H9 (cell line): ENCODE measurements around the gene OTUD3. TPM values are rescaled to one million over a fixed set of nuclear protein-coding genes. Genes with fewer than 3 reads are reported as not detected.

Experiments
- DNase-seq: peaks from one replicate; pipeline ENCODE4 v3.0.0-alpha.2; 2017
- H2AFZ ChIP-seq: one replicate; pipeline ENCODE4 v1.6.1; 2013; ENCODE audit warnings: mild to moderate bottlenecking, low read length, control low read depth, moderate library complexity
- H2AK5ac ChIP-seq: 2 replicates; pipeline ENCODE4 v1.6.1; 2013; ENCODE audit warnings: low read length, control low read depth, mixed read lengths; ENCODE audit not compliant: insufficient read length
- H2BK120ac ChIP-seq: one replicate; pipeline ENCODE4 v1.6.1; 2013; ENCODE audit warnings: low read depth, mild to moderate bottlenecking, low read length, control low read depth, inconsistent platforms; ENCODE audit not compliant: poor library complexity, severe bottlenecking
- H2BK12ac ChIP-seq: 2 replicates; pipeline ENCODE4 v1.6.1; 2013; ENCODE audit warnings: low read length, control low read depth, mixed read lengths, low read depth; ENCODE audit not compliant: insufficient read length
- H2BK15ac ChIP-seq: 2 replicates; pipeline ENCODE4 v1.6.1; 2013; ENCODE audit warnings: low read depth, low read length, control low read depth
- H2BK20ac ChIP-seq: one replicate; pipeline ENCODE4 v1.6.1; 2013; ENCODE audit warnings: low read depth, mild to moderate bottlenecking, low read length, control low read depth, inconsistent platforms; ENCODE audit not compliant: poor library complexity, severe bottlenecking
- H2BK5ac ChIP-seq: 2 replicates; pipeline ENCODE4 v1.6.1; 2013; ENCODE audit warnings: low read length, control low read depth, mixed read lengths; ENCODE audit not compliant: insufficient read length
- H3K14ac ChIP-seq: 2 replicates; pipeline ENCODE4 v1.6.1; 2013; ENCODE audit warnings: low read length, control low read depth; ENCODE audit not compliant: insufficient read depth
- H3K18ac ChIP-seq: 2 replicates; pipeline ENCODE4 v1.6.1; 2013; ENCODE audit warnings: low read depth, mild to moderate bottlenecking, mixed read lengths, low read length, control low read depth; ENCODE audit not compliant: insufficient read length
- H3K23ac ChIP-seq: 2 replicates; pipeline ENCODE4 v1.6.1; 2013; ENCODE audit warnings: low read length, control low read depth, mixed read lengths, low read depth; ENCODE audit not compliant: insufficient read length
- H3K23me2 ChIP-seq: 2 replicates; pipeline ENCODE4 v1.6.1; 2013; ENCODE audit warnings: low read depth, mild to moderate bottlenecking, mixed read lengths, low read length, control low read depth; ENCODE audit not compliant: insufficient read length, poor library complexity, severe bottlenecking
- H3K27ac ChIP-seq: 2 replicates; pipeline ENCODE4 v1.5.1; 2013; ENCODE audit warnings: low read length, control low read depth, mixed read lengths, low read depth; ENCODE audit not compliant: insufficient read length
- H3K27me3 ChIP-seq: 2 replicates; pipeline ENCODE4 v1.6.1; 2013; ENCODE audit warnings: low read length, control low read depth, inconsistent platforms; ENCODE audit not compliant: insufficient read depth
- H3K4ac ChIP-seq: 2 replicates; pipeline ENCODE4 v1.6.1; 2013; ENCODE audit warnings: low read depth, mild to moderate bottlenecking, control low read depth, inconsistent platforms, low read length, moderate library complexity
- H3K4me1 ChIP-seq: 2 replicates; pipeline ENCODE4 v1.6.1; 2013; ENCODE audit warnings: low read length, control low read depth, inconsistent platforms; ENCODE audit not compliant: insufficient read depth
- H3K4me2 ChIP-seq: 2 replicates; pipeline ENCODE4 v1.6.1; 2013; ENCODE audit warnings: low read length, control low read depth, mixed read lengths; ENCODE audit not compliant: insufficient read length, insufficient read depth
- H3K56ac ChIP-seq: 2 replicates; pipeline ENCODE4 v1.6.1; 2013; ENCODE audit warnings: low read depth, mild to moderate bottlenecking, mixed read lengths, low read length, control low read depth; ENCODE audit not compliant: insufficient read length
- H3K79me1 ChIP-seq: 2 replicates; pipeline ENCODE4 v1.6.1; 2013; ENCODE audit warnings: low read depth, mild to moderate bottlenecking, moderate library complexity, low read length, control low read depth, inconsistent platforms; ENCODE audit not compliant: insufficient read depth, poor library complexity, severe bottlenecking
- H3K79me2 ChIP-seq: 2 replicates; pipeline ENCODE4 v1.6.1; 2013; ENCODE audit warnings: low read length, control low read depth, inconsistent platforms; ENCODE audit not compliant: insufficient read depth
- H3K9ac ChIP-seq: 2 replicates; pipeline ENCODE4 v1.6.1; 2013; ENCODE audit warnings: low read length, control low read depth, mixed read lengths; ENCODE audit not compliant: insufficient read length; ENCODE audit errors: extremely low read depth
- H3K9me3 ChIP-seq: one replicate; pipeline ENCODE4 v1.6.1; 2013; ENCODE audit warnings: low read depth, low read length, inconsistent platforms; ENCODE audit not compliant: control insufficient read depth
- H3T11ph ChIP-seq: one replicate; pipeline ENCODE4 v1.6.1; 2013; ENCODE audit warnings: mild to moderate bottlenecking, low read length, control low read depth, inconsistent platforms
- H4K20me1 ChIP-seq: one replicate; pipeline ENCODE4 v1.6.1; 2013; ENCODE audit not compliant: control insufficient read depth, insufficient read length, insufficient read depth
- H4K5ac ChIP-seq: 2 replicates; pipeline ENCODE4 v1.6.1; 2013; ENCODE audit warnings: low read depth, mild to moderate bottlenecking, mixed read lengths, low read length, control low read depth; ENCODE audit not compliant: insufficient read length
- H4K8ac ChIP-seq: replicated peaks from 2 replicates; pipeline ENCODE4 v1.6.1; 2013; ENCODE audit warnings: low read length, control low read depth, mixed read lengths, low read depth; ENCODE audit not compliant: insufficient read length
- H4K91ac ChIP-seq: 2 replicates; pipeline ENCODE4 v1.6.1; 2013; ENCODE audit warnings: low read depth, mild to moderate bottlenecking, moderate library complexity, mixed read lengths, low read length, control low read depth; ENCODE audit not compliant: insufficient read length
- H3K27ac Mint-ChIP-seq, 3 experiments: 2 replicates in 2 of 3; 3 replicates in 1 of 3; pipeline ENCODE4 v1.8.0; 2020 to 2021; ENCODE audit warnings: mixed read lengths in 3 of 3, mild to moderate bottlenecking in 1 of 3, moderate library complexity in 1 of 3
- H3K27me3 Mint-ChIP-seq: 2 replicates; pipeline ENCODE4 v1.8.0; 2021; ENCODE audit warnings: low read depth, mild to moderate bottlenecking, moderate library complexity, mixed read lengths
- H3K36me3 Mint-ChIP-seq, 3 experiments: 2 replicates in 2 of 3; 3 replicates in 1 of 3; pipeline ENCODE4 v1.8.0; 2020 to 2021; ENCODE audit warnings: low read depth in 3 of 3, mixed read lengths in 3 of 3; ENCODE audit not compliant: insufficient read depth in 1 of 3
- H3K4me1 Mint-ChIP-seq, 2 experiments: 2 replicates each; pipeline ENCODE4 v1.8.0; 2020; ENCODE audit warnings: mixed read lengths in 2 of 2
- H3K4me3 Mint-ChIP-seq, 2 experiments: 2 replicates in 1 of 2; 3 replicates in 1 of 2; pipeline ENCODE4 v1.8.0; 2020 to 2021; ENCODE audit warnings: mild to moderate bottlenecking in 2 of 2, mixed read lengths in 2 of 2, moderate library complexity in 1 of 2
- H3K9me3 Mint-ChIP-seq, 2 experiments: 2 replicates in 1 of 2; 3 replicates in 1 of 2; pipeline ENCODE4 v1.8.0; 2020; ENCODE audit warnings: mild to moderate bottlenecking in 2 of 2, mixed read lengths in 2 of 2, moderate library complexity in 1 of 2
- WGBS: extraction: QIAGEN DNeasy Blood & Tissue Kit; methylation state at CpG from one replicate; pipeline ENCODE4 v1.1.7; 2013; ENCODE audit warnings: missing lambda C conversion rate, low lambda C conversion rate, mixed read lengths; ENCODE audit not compliant: insufficient read length; ENCODE audit errors: extremely low coverage; 5-methylcytosine and 5-hydroxymethylcytosine counted together
- total RNA-seq: library from RNA; stranded (reverse); gene quantifications from 2 replicates; pipeline ENCODE4 v1.2.1, GENCODE V29; 2021
- TF ChIP-seq, protein P1 (sequence below): fragments of 200-600 bp; sonication (generic); conservative IDR thresholded peaks from 3 replicates; pipeline ENCODE4 v1.8.0; 2021; ENCODE audit warnings: antibody characterized with exemption, mild to moderate bottlenecking

The OTUD3 gene
- total RNA-seq, 1 experiment from 2014 or later, result 12.0 TPM

DNA sequence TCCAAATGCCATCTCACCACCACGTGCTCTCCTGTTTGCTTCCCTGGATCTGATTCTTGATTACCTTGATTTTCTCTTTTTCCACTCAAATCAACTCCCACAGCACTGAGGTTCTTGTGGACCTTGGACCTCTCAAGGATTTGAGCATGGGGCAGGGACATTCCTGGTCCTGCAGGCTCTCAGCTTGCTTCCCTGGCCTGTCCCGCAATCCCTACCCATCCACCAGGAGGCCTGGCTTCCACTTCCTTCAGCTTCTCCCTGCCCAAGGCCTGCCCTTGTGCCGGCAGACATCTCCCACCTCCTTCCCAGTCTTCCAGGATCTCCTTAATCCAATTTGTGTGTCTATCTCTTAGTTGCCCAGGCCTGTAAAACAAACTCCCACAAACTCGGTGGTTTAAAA, 75.6 kb downstream of the OTUD3 start:
- Histone ChIP-seq H3T11ph (no peak overlapping the region), H3K27me3 (no peaks in the 10 kb centered on the region), H2AFZ (no peak overlapping the region), H4K20me1 (no peaks in the 10 kb centered on the region), H3K9ac (no peak overlapping the region), H3K79me2 (no peaks in the 10 kb centered on the region), H2BK120ac (no peak overlapping the region), H2BK15ac (no peak overlapping the region), H3K9me3 (peaks cover 13% of the 10 kb centered on the region), H2BK20ac (no peak overlapping the region), H3K14ac (no peak overlapping the region), H2BK5ac (no peak overlapping the region), H4K8ac (no peak overlapping the region), H3K4ac (no peak overlapping the region), H3K79me1 (no peaks in the 10 kb centered on the region), H2BK12ac (no peak overlapping the region), H3K23me2 (no peaks in the 10 kb centered on the region), H4K5ac (no peak overlapping the region), H3K4me2 (no peak overlapping the region), H2AK5ac (no peak overlapping the region), H3K27ac (no peak overlapping the region), H3K18ac (no peak overlapping the region), H3K4me1 (peaks cover 5% of the 10 kb centered on the region; the same call in 1 of the 2 replicates), H3K23ac (no peak overlapping the region), H3K56ac (no peak overlapping the region), H4K91ac (no peak overlapping the region)
- peak; percentile 55 for DNase-seq
- Mint-ChIP-seq H3K27me3 (peaks cover 25% of the 10 kb centered on the region), H3K4me3 (no peak overlapping the region), H3K9me3 (peaks cover 14 to 24% of the 10 kb centered on the region in 2 experiments; a peak in 4 of 5 replicates), H3K36me3 (peaks cover 2 to 6% (median 5%) of the 10 kb centered on the region in 3 experiments; a peak in 5 of 7 replicates), H3K27ac (no peak overlapping the region; a peak in 1 of 7 replicates), H3K4me1 (peaks cover 20 to 25% of the 10 kb centered on the region in 2 experiments)
- WGBS, result no CpG with 5 or more reads among the region's 4 CpGs
- TF ChIP-seq, protein P1, sequence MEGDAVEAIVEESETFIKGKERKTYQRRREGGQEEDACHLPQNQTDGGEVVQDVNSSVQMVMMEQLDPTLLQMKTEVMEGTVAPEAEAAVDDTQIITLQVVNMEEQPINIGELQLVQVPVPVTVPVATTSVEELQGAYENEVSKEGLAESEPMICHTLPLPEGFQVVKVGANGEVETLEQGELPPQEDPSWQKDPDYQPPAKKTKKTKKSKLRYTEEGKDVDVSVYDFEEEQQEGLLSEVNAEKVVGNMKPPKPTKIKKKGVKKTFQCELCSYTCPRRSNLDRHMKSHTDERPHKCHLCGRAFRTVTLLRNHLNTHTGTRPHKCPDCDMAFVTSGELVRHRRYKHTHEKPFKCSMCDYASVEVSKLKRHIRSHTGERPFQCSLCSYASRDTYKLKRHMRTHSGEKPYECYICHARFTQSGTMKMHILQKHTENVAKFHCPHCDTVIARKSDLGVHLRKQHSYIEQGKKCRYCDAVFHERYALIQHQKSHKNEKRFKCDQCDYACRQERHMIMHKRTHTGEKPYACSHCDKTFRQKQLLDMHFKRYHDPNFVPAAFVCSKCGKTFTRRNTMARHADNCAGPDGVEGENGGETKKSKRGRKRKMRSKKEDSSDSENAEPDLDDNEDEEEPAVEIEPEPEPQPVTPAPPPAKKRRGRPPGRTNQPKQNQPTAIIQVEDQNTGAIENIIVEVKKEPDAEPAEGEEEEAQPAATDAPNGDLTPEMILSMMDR, result peak; percentile 48
